GM10266 (cell line): ENCODE results near the gene KRTAP2-2.
"Not testable (repeated sequence)": the region's sequence is repeated elsewhere in the genome, so short reads cannot be mapped to it uniquely, and the experiment has no call there.

Experiments used
- DNase-seq: peaks from one replicate; pipeline ENCODE4 v3.0.0; 2012; ENCODE audit errors: extremely low spot score
- TF ChIP-seq, protein P1 (sequence below): IDR thresholded peaks from 2 replicates; pipeline ENCODE4 v1.5.1; 2012; ENCODE audit warnings: mild to moderate bottlenecking, low read depth; ENCODE audit not compliant: control insufficient read depth, insufficient read depth; ENCODE audit errors: missing control alignments

Gene KRTAP2-2, protein sequence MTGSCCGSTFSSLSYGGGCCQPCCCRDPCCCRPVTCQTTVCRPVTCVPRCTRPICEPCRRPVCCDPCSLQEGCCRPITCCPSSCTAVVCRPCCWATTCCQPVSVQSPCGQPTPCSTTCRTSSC

DNA sequence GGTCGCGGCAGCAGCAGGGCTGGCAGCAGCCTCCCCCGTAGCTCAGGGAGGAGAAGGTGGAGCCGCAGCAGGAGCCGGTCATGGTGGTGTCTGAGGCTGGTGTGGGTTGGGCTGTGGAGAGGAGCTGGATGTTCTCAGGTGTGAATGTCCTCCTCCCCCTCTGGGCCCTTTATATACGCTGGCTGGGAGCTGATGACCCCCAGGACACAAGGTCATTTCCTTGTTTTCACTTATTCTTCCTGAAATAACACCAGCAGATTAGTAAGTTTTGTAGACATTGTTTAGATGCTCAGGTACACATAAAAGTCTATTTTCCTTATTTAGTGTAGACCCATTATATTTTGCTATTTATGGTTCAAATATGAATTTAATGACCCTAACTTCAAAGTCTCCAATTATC is at the start of gene KRTAP2-2:
Gene KRTAP2-2, minus strand, starts transcription at position 101 of the 400 bp plus-strand sequence. Its CDS starts 19 bp downstream, at position 82.
- not testable (repeated sequence) for DNase-seq

DNA sequence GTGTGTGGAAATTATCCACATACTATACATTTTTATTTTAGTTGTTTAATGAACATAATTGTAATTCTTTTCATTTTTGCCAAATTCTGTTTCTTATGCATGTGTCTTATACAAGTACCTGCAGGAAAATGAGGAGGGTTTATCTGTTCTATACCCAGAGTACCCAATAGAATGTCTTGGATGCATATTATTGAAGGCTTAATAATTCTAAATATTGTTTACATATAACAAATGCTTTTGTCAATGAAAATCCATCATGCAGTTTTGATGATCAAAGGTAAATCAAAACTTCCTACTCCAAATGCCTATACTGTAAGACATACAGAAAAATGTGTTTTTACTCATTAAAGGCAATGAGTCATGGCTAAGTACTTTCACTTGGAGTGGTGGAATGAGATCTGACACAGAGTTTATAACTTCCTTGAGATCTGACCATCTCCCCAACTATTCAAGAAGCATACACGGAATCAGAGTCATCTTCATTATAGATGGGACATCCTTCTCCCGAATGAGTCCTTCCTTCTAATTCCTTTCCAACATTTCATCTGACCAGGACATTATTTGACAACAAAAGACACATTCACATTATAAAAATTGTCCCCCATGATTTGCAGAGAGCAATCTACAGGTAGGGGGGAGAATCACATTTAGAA is 49.5 kb upstream of the KRTAP2-2 start:
- DNase-seq: not testable (repeated sequence)

DNA sequence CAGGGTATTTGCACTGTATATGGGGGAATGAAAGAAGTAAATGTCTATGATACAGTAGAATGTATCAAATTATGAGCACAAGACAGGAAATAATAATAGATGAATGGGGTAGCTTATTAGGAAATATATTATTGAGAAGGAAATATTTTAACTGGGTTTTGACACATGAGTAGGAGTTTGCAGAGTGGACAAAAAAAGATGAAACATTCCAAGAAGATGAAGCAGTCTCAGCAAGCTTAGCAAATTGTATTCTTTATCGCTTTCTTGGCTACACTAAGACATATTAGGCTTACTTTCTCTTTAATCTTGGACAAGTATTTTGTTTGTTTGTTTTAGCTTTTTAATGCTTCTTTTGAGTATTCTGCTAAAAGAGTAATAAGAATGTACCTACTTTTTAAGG is 48.9 kb upstream of the KRTAP2-2 start:
- no peak for DNase-seq
- TF ChIP-seq, protein P1, sequence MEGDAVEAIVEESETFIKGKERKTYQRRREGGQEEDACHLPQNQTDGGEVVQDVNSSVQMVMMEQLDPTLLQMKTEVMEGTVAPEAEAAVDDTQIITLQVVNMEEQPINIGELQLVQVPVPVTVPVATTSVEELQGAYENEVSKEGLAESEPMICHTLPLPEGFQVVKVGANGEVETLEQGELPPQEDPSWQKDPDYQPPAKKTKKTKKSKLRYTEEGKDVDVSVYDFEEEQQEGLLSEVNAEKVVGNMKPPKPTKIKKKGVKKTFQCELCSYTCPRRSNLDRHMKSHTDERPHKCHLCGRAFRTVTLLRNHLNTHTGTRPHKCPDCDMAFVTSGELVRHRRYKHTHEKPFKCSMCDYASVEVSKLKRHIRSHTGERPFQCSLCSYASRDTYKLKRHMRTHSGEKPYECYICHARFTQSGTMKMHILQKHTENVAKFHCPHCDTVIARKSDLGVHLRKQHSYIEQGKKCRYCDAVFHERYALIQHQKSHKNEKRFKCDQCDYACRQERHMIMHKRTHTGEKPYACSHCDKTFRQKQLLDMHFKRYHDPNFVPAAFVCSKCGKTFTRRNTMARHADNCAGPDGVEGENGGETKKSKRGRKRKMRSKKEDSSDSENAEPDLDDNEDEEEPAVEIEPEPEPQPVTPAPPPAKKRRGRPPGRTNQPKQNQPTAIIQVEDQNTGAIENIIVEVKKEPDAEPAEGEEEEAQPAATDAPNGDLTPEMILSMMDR: no peak

DNA sequence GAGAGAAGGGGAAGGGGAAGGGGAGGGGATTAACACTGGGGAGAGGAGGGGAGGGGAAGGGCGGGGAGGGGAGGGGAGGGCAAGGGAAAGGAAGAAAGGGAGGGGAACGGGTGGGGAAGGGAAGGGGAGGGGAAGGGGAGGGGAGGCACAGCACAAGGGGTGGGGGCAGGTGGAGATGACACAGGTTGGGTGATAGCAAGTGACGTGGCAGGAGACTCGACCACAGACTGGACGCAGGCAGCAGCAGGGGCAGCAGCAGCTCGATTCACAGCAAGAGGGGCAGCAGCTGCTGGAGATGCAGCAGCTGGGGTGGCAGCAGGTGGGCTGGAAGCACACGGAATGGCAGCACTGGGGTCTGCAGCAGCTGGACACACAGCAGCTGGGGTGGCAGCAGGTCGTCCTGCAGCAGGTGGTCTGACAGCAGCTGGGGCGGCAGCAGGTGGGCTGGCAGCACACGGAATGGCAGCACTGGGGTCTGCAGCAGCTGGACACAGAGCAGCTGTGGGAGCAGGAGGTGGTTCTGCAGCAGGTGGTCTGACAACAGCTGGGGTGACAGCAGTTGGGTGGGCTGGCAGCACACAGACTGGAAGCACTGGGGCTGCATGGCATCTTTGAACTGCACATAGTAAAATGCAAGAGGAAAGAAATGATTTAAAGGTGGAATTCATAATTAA is 46.7 kb upstream of the KRTAP2-2 start, which contains the start of gene KRTAP4-16:
Gene KRTAP4-16, minus strand, starts transcription at position 624 of the 674 bp plus-strand sequence. Its CDS starts 0 bp downstream, at position 624.
- DNase-seq: no peak
- TF ChIP-seq, protein P1: no peak

DNA sequence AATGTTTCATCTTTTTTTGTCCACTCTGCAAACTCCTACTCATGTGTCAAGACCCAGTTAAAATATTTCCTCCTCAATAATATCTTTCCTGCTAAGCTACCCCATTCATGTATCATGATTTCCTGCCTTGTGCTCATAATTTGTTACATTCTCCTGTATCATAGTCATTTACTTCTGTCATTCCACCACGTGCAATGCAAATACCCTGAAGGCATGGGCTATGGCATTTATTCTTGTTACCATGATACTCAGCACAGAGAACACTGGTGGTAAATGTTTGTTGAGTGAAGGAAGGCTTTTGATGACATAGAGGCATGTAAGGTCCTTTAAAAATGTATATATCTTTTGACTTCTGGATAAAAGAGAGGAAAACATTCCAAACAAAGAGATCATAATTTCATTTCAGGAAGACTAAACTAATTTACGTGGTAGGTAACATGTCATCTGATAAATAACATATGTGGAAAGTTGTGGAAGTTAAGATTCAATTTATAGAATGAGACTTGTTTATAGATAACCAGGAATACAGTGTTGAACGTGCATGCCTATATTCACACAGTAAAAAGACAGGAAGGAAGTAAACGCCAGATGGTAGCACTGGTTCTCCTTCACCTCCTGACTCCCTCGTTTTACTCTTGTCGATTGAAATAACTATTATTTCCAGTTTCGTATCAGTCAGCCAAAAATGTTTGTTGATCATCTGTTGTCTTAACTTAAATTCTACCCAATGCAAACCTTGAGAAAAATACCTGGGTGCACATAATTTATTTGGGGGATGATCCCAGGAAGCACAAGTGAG is 44.9 kb upstream of the KRTAP2-2 start:
- not testable (repeated sequence) for DNase-seq

DNA sequence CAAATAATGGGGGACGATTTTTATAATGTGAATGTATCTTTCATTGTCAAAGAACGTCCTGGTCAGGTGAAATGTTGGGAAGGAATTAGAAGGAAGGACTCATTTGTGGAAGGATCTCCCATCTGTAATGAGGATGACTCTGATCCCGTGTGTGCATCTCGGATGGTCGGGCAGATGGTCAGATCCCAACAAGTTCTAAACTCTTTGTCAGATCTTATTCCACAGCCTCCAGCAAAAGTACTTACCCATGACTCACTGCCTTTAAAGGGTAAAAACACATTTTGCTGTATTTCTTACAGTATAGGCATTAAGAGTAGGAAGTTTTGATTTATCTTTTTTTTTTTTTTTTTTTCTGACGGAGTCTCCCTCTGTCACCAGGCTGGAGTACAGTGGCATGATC is 43.5 kb upstream of the KRTAP2-2 start:
- TF ChIP-seq, protein P1: no peak
- no peak for DNase-seq

DNA sequence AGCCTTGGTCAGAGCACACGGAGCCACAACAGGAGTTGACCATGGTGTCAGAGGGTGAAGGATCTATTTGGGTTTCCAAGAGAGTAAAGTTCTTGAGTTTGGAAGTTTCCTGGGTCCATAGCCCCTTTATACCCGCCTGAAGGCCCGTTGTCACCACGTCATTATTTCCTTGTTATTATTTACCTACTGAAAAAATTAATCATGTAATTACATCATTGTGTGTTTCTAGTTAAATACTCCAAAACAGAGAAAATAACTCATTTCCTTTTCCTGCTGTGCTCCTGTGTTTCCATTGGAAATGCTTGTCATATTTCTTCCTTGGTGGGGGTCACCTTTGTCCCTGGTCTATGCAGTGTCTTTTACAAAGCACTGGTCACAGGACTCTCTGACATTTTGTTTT is 43.0 kb upstream of the KRTAP2-2 start, which contains the start of gene KRTAP4-8:
Gene KRTAP4-8, minus strand, starts transcription at position 101 of the 400 bp plus-strand sequence. Its CDS starts 58 bp downstream, at position 43.
- TF ChIP-seq, protein P1: no peak
- DNase-seq: no peak

DNA sequence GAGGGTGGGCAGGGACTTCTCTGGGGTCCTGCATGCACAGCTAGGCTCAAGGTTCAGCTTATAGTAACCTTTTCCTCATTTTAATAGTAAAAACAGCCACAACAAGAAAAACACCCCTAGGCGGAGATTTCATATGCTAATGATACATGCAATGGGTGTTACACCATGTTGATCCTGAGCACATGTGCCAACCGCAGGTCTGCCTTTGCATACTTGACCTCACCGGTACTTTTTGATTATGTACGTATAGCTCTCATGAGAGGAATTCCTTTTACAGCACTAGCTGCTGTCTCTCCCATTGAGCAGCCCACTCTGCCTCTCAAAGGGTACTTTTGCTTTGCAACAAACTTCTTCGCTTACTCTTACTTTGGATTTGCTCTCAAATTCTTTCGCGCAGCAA is 41.0 kb upstream of the KRTAP2-2 start:
- no peak for DNase-seq
- TF ChIP-seq, protein P1: no peak

DNA sequence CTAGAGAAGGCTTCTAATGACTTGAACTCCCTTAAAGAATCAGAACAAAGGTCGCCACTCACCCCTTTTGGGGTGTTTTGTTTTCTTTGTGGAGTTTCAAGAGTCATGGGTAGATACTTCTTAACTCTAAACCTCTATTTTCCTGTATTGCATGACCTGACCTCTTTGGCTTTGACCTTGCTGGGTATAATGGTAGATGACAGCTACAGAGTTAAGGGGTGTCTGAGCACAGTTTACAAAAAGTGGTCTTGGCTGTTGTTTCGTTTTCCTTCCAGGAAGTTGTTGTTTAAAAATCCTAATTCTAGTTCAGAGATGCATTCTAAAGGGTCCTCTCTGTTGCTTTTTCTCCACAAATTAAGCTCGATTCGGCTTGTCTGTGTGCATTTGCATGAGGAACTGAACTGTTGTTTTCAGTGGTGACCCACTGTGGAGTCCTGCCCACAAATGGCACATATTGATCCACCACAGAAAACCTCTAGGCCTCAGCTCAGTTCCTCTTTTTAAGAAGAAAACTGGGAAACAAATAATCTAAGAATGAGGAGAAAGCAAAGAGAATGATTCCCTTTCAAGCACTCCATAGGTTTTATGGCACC is 33.8 kb upstream of the KRTAP2-2 start:
- not testable (repeated sequence) for DNase-seq

DNA sequence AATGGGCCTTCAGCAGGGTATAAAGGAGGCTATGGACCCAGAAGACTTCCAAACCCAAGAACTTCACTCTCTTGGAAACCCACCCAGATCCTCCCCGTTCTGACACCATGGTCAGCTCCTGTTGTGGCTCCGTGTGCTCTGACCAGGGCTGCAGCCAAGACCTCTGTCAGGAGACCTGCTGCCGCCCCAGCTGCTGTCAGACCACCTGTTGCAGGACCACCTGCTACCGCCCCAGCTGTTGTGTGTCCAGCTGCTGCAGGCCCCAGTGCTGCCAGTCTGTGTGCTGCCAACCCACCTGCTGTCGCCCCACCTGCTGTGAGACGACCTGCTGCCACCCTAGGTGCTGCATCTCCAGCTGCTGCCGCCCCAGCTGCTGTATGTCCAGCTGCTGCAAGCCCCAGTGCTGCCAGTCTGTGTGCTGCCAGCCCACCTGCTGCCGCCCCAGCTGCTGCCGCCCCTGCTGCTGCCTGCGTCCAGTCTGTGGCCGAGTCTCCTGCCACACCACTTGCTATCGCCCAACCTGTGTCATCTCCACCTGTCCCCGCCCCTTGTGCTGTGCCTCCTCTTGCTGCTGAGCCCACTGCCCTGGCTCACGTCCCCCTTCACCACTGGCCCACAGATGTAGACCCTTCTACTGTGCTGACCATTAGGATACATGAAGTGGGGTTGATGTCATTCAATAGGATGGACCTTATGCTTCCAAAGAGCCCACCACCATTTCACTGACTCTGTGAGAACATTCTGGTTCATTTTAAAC is 29.2 kb upstream of the KRTAP2-2 start, which contains the start of gene KRTAP4-7:
Gene KRTAP4-7, plus strand, starts transcription at position 51 of the 757 bp plus-strand sequence. Its CDS starts 57 bp downstream, at position 108.
- not testable (repeated sequence) for DNase-seq

DNA sequence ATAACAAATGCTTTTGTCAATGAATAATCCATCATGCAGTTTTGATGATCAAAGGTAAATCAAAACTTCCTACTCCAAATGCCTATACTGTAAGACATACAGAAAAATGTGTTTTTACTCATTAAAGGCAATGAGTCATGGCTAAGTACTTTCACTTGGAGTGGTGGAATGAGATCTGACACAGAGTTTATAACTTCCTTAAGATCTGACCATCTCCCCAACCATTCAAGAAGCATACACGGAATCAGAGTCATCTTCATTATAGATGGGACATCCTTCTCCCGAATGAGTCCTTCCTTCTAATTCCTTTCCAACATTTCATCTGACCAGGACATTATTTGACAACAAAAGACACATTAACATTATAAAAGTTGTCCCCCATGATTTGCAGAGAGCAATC is 28.4 kb upstream of the KRTAP2-2 start:
- not testable (repeated sequence) for DNase-seq
